Hepatocyte (in vitro differentiated cells): ENCODE measurements around the gene SLC30A5. TPM values are rescaled to one million over a fixed set of nuclear protein-coding genes. Genes with fewer than 3 reads are reported as not detected.

Experiments used
- DNase-seq: peaks from one replicate; pipeline ENCODE4 v3.0.0-alpha.2; 2016; ENCODE audit warnings: low spot score
- H2AFZ ChIP-seq: fragments of 200-600 bp; sonication (generic); 2 replicates; pipeline ENCODE4 v1.6.0; 2016; ENCODE audit warnings: antibody characterized with exemption, mild to moderate bottlenecking
- H3K27ac ChIP-seq: fragments of 200-600 bp; sonication (generic); 2 replicates; pipeline ENCODE4 v1.5.1; 2016; ENCODE audit warnings: mild to moderate bottlenecking
- H3K27me3 ChIP-seq: fragments of 200-600 bp; sonication (generic); 2 replicates; pipeline ENCODE4 v1.6.1; 2016
- H3K36me3 ChIP-seq: fragments of 200-600 bp; sonication (generic); replicated peaks from 2 replicates; pipeline ENCODE4 v1.5.1; 2016; ENCODE audit warnings: low read depth; ENCODE audit not compliant: insufficient read depth
- H3K4me1 ChIP-seq: fragments of 200-600 bp; sonication (generic); 2 replicates; pipeline ENCODE4 v1.5.1; 2016; ENCODE audit warnings: mild to moderate bottlenecking, moderate library complexity; ENCODE audit not compliant: insufficient read depth
- H3K4me2 ChIP-seq: fragments of 200-600 bp; sonication (generic); 2 replicates; pipeline ENCODE4 v1.6.0; 2016
- H3K4me3 ChIP-seq: fragments of 200-600 bp; sonication (generic); 2 replicates; pipeline ENCODE4 v1.5.1; 2016; ENCODE audit warnings: mild to moderate bottlenecking
- H3K79me2 ChIP-seq: fragments of 200-600 bp; sonication (generic); 2 replicates; pipeline ENCODE4 v1.6.0; 2017; ENCODE audit warnings: mild to moderate bottlenecking
- H3K9me2 ChIP-seq: fragments of 200-600 bp; sonication (generic); replicated peaks from 2 replicates; pipeline ENCODE4 v1.6.0; 2017; ENCODE audit warnings: mild to moderate bottlenecking; ENCODE audit not compliant: insufficient read depth
- H3K9me3 ChIP-seq: fragments of 200-600 bp; sonication (generic); 2 replicates; pipeline ENCODE4 v1.5.1; 2016; ENCODE audit warnings: low read depth, mild to moderate bottlenecking
- H4K20me1 ChIP-seq: fragments of 200-600 bp; sonication (generic); 2 replicates; pipeline ENCODE4 v1.6.0; 2016; ENCODE audit warnings: mild to moderate bottlenecking; ENCODE audit not compliant: insufficient read depth, poor library complexity, severe bottlenecking
- EZH2 ChIP-seq: fragments of 200-600 bp; sonication (generic); IDR thresholded peaks from 2 replicates; pipeline ENCODE4 v1.6.1; 2016; ENCODE audit warnings: antibody characterized with exemption, mild to moderate bottlenecking, borderline replicate concordance
- EZH2phosphoT487 ChIP-seq: fragments of 200-600 bp; sonication (generic); IDR thresholded peaks from one replicate; pipeline ENCODE4 v1.6.1; 2018; ENCODE audit warnings: antibody characterized with exemption, mild to moderate bottlenecking, low read depth, moderate library complexity; ENCODE audit not compliant: unreplicated experiment, severe bottlenecking
- WGBS: methylation state at CpG from one replicate; pipeline ENCODE4 v1.1.6; 2016; ENCODE audit warnings: low lambda C conversion rate; ENCODE audit errors: missing lambda C conversion rate; 5-methylcytosine and 5-hydroxymethylcytosine counted together
- polyA plus RNA-seq: library from polyadenylated mRNA; unstranded; fragments of >200 nt; fragmentation: Nextera tagmentation; extraction: Ambion mirVana; gene quantifications from 2 replicates; pipeline ENCODE4 v1.2.1, GENCODE V29; 2016
- total RNA-seq: library from RNA; depleted of rRNA; stranded (reverse); fragments of >200 nt; gene quantifications from 2 replicates; pipeline ENCODE4 v1.2.3, GENCODE V29; 2014
- TF ChIP-seq, protein P1 (sequence below): fragments of 200-600 bp; sonication (generic); IDR thresholded peaks from 2 replicates; pipeline ENCODE4 v1.5.1; 2016; ENCODE audit warnings: antibody characterized with exemption, mild to moderate bottlenecking; ENCODE audit not compliant: poor library complexity

SLC30A5 gene
- total and polyA plus RNA-seq, 2 experiments from 2014 or later: 52.7 to 67.3 TPM

- H3K9me3 ChIP-seq: no peaks in the 10 kb centered on the region
- no peaks in the 10 kb centered on the region for H3K9me2 ChIP-seq
- no peaks in the 10 kb centered on the region for H3K27me3 ChIP-seq
- 4% methylated on average over 49 of the region's 50 CpGs for WGBS
- no peaks in the 10 kb centered on the region for H4K20me1 ChIP-seq
- H3K4me3 ChIP-seq: peak within 1 kb of the TSS; percentile 15
- peak within 1 kb of the TSS; percentile 75 for H2AFZ ChIP-seq
- no peaks in the 10 kb centered on the region for H3K36me3 ChIP-seq
- peaks cover 26% of the 10 kb centered on the region for H3K79me2 ChIP-seq
- TF ChIP-seq EZH2phosphoT487 (no peak), EZH2 (no peak)
- TF ChIP-seq, protein P1, sequence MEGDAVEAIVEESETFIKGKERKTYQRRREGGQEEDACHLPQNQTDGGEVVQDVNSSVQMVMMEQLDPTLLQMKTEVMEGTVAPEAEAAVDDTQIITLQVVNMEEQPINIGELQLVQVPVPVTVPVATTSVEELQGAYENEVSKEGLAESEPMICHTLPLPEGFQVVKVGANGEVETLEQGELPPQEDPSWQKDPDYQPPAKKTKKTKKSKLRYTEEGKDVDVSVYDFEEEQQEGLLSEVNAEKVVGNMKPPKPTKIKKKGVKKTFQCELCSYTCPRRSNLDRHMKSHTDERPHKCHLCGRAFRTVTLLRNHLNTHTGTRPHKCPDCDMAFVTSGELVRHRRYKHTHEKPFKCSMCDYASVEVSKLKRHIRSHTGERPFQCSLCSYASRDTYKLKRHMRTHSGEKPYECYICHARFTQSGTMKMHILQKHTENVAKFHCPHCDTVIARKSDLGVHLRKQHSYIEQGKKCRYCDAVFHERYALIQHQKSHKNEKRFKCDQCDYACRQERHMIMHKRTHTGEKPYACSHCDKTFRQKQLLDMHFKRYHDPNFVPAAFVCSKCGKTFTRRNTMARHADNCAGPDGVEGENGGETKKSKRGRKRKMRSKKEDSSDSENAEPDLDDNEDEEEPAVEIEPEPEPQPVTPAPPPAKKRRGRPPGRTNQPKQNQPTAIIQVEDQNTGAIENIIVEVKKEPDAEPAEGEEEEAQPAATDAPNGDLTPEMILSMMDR: no peak
- peak; percentile 99 for DNase-seq
- H3K4me2 ChIP-seq: peak within 1 kb of the TSS; percentile 77
- peaks cover 12% of the 10 kb centered on the region for H3K4me1 ChIP-seq
- peak within 1 kb of the TSS; percentile 20 for H3K27ac ChIP-seq
Measured at GRCh38 chr5:69166686-69167492, 73.1 kb downstream of the SLC30A5 start, which contains the start of gene CCNB1. TSS of gene CCNB1 (plus strand) at chr5:69167150. CDS start at chr5:69167263, 113 bp downstream.

GRCh38 chr5:69167493-69167855, 73.7 kb downstream of the SLC30A5 start:
- WGBS: 0% methylated on average over 11 of the region's 11 CpGs
- Histone ChIP-seq H3K4me2 (peak overlapping the region; percentile 77), H3K4me1 (peaks cover 12% of the 10 kb centered on the region), H3K4me3 (peak overlapping the region; percentile 15), H3K36me3 (no peaks in the 10 kb centered on the region), H3K9me3 (no peaks in the 10 kb centered on the region), H3K27ac (peak overlapping the region; percentile 20), H3K79me2 (peaks cover 26% of the 10 kb centered on the region), H3K27me3 (no peaks in the 10 kb centered on the region), H2AFZ (peak overlapping the region; percentile 70), H3K9me2 (no peaks in the 10 kb centered on the region), H4K20me1 (no peaks in the 10 kb centered on the region)
- DNase-seq: peak; percentile 6
- TF ChIP-seq EZH2 (no peak), EZH2phosphoT487 (no peak)
- TF ChIP-seq, protein P1: no peak

- Histone ChIP-seq H4K20me1 (no peaks in the 10 kb centered on the region), H3K4me3 (peak overlapping the region; percentile 15), H3K36me3 (no peaks in the 10 kb centered on the region), H3K79me2 (peaks cover 26% of the 10 kb centered on the region), H3K27me3 (no peaks in the 10 kb centered on the region), H3K9me2 (no peaks in the 10 kb centered on the region), H3K4me2 (peak overlapping the region; percentile 77), H3K9me3 (no peaks in the 10 kb centered on the region), H2AFZ (peak overlapping the region; percentile 70), H3K4me1 (peaks cover 12% of the 10 kb centered on the region), H3K27ac (peak overlapping the region; percentile 20)
- TF ChIP-seq EZH2phosphoT487 (no peak), EZH2 (no peak)
- TF ChIP-seq, protein P1: no peak
- DNase-seq: no peak
- WGBS: 22% methylated on average over 8 of the region's 8 CpGs
Measured at GRCh38 chr5:69167929-69168328, 74.1 kb downstream of the SLC30A5 start.
